Keratinocyte (primary cell): ENCODE results near the gene MED8.

Experiments
- EZH2 ChIP-seq: IDR thresholded peaks from one replicate; pipeline ENCODE4 v1.6.1; 2012; ENCODE audit warnings: inconsistent platforms, mild to moderate bottlenecking, low read length, moderate library complexity
- TF ChIP-seq, protein P1 (sequence below), 3 experiments: IDR thresholded peaks in 1 of 3; conservative IDR thresholded peaks in 1 of 3; optimal IDR thresholded peaks in 1 of 3; 2 replicates in 2 of 3; 3 replicates in 1 of 3; pipeline versions ENCODE3 to v1.5.1; 2011; ENCODE audit warnings: low read length in 3 of 3, mild to moderate bottlenecking in 3 of 3, moderate library complexity in 2 of 3, control low read depth in 1 of 3, inconsistent platforms in 1 of 3; ENCODE audit not compliant: insufficient read depth in 2 of 3; ENCODE audit errors: extremely low read depth in 1 of 3

DNA sequence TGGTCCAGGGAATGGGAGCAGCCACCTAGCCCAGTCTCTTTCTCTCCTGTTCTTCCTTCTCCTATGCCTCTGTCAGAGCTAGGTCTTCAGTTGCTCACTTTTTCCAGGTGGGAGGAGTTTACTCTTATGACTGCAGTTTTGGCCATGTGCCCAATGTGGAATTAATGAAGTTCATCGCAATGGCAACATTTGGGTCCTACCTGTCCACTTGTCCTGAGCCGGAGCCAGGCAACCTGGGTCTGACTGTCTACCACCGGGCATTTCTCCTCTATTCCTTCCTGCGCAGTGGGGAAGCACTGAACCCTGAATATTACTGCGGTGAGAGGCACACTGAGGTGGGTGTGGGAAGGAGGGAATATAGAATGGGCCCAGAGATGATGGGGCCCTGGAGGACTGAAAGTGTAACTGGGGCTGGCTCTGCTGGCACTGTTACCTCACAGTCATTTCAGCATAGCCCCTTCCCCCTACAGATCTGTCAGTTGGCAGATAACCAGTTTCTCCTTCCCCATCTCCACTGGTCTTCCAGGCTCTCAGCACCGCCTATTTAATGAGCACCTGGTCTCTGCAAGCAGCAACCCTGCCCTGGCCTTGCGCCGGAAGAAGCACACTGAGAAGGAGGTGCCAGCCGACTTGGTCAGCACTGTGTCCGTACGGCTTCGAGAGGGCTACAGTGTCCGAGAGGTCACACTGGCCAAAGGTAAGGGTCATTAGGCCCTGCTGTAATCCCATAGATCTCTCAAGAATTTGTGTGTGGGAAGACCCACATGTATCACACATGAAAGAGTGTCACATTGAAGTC, 30.2 kb upstream of the MED8 start:
- TF ChIP-seq, protein P1, sequence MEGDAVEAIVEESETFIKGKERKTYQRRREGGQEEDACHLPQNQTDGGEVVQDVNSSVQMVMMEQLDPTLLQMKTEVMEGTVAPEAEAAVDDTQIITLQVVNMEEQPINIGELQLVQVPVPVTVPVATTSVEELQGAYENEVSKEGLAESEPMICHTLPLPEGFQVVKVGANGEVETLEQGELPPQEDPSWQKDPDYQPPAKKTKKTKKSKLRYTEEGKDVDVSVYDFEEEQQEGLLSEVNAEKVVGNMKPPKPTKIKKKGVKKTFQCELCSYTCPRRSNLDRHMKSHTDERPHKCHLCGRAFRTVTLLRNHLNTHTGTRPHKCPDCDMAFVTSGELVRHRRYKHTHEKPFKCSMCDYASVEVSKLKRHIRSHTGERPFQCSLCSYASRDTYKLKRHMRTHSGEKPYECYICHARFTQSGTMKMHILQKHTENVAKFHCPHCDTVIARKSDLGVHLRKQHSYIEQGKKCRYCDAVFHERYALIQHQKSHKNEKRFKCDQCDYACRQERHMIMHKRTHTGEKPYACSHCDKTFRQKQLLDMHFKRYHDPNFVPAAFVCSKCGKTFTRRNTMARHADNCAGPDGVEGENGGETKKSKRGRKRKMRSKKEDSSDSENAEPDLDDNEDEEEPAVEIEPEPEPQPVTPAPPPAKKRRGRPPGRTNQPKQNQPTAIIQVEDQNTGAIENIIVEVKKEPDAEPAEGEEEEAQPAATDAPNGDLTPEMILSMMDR (optimal IDR thresholded peaks at IDR 0.05 in 1 of 3, IDR thresholded peaks at IDR 0.05 in 1 of 3, conservative IDR thresholded peaks at IDR 0.05 in 1 of 3; ENCODE audit: extremely low read depth in 1 of 3, insufficient read depth in 2 of 3, low read length in 3 of 3) = no peak
- no peak for TF ChIP-seq EZH2
